Keratinocyte (primary cell): ENCODE data around the gene RAF1. TPM values are rescaled to one million over a fixed set of nuclear protein-coding genes. Genes with fewer than 3 reads are reported as not detected.

Source experiments
- DNase-seq: peaks from one replicate; pipeline ENCODE4 v3.0.0-alpha.2; 2011; ENCODE audit warnings: low read depth, missing footprints, low spot score
- FAIRE-seq: peaks from 2 replicates; lab custom pipeline; 2011; peaks lifted over from hg19 to GRCh38; lab: Jason Lieb, UNC
- H2AFZ ChIP-seq: 2 replicates; pipeline ENCODE4 v1.6.0; 2012; ENCODE audit warnings: low read length, control low read depth, inconsistent platforms; ENCODE audit not compliant: control insufficient read depth
- H3K27ac ChIP-seq: 2 replicates; pipeline ENCODE4 v1.5.1; 2011; ENCODE audit warnings: low read length; ENCODE audit not compliant: control insufficient read depth, insufficient read depth
- H3K27me3 ChIP-seq: 3 replicates; pipeline ENCODE4 v1.6.0; 2011; ENCODE audit warnings: low read length; ENCODE audit not compliant: control insufficient read depth, insufficient read depth; ENCODE audit errors: extremely low read depth
- H3K36me3 ChIP-seq, 2 experiments: 2 replicates in 1 of 2; 3 replicates in 1 of 2; pipeline ENCODE4 v1.5.1; 2011; ENCODE audit warnings: low read length in 2 of 2, mild to moderate bottlenecking in 1 of 2; ENCODE audit not compliant: control insufficient read depth in 2 of 2, insufficient read depth in 2 of 2; ENCODE audit errors: extremely low read depth in 1 of 2
- H3K4me1 ChIP-seq: 3 replicates; pipeline ENCODE4 v1.5.1; 2011; ENCODE audit warnings: low read length; ENCODE audit not compliant: control insufficient read depth, insufficient read depth; ENCODE audit errors: extremely low read depth
- H3K4me2 ChIP-seq: 3 replicates; pipeline ENCODE4 v1.6.0; 2011; ENCODE audit warnings: low read depth, low read length; ENCODE audit not compliant: control insufficient read depth, insufficient read depth; ENCODE audit errors: extremely low read depth
- H3K4me3 ChIP-seq, 3 experiments: fragments of 200-600 bp in 1 of 3; sonication (generic) in 1 of 3; 2 replicates in 2 of 3; 3 replicates in 1 of 3; pipeline ENCODE4 v1.5.1; 2011 to 2016; ENCODE audit warnings: low read length in 3 of 3, mild to moderate bottlenecking in 3 of 3, control low read depth in 2 of 3, inconsistent platforms in 1 of 3, low read depth in 1 of 3, mixed read lengths in 1 of 3, mixed run types in 1 of 3, moderate library complexity in 1 of 3; ENCODE audit not compliant: control insufficient read depth in 2 of 3, insufficient read depth in 2 of 3; ENCODE audit errors: extremely low read depth in 1 of 3
- H3K79me2 ChIP-seq: 2 replicates; pipeline ENCODE4 v1.6.0; 2012; ENCODE audit warnings: low read length; ENCODE audit not compliant: control insufficient read depth, insufficient read depth
- H3K9ac ChIP-seq: 3 replicates; pipeline ENCODE4 v1.6.0; 2011; ENCODE audit warnings: low read length; ENCODE audit not compliant: control insufficient read depth, insufficient read depth; ENCODE audit errors: extremely low read depth
- H3K9me1 ChIP-seq: 3 replicates; pipeline ENCODE4 v1.6.0; 2011; ENCODE audit warnings: low read length; ENCODE audit not compliant: control insufficient read depth, insufficient read depth; ENCODE audit errors: extremely low read depth
- H3K9me3 ChIP-seq: 2 replicates; pipeline ENCODE4 v1.5.1; 2012; ENCODE audit warnings: low read depth, low read length; ENCODE audit not compliant: control insufficient read depth
- H4K20me1 ChIP-seq: 3 replicates; pipeline ENCODE4 v1.6.0; 2011; ENCODE audit warnings: low read length; ENCODE audit not compliant: control insufficient read depth, insufficient read depth; ENCODE audit errors: extremely low read depth
- CTCF ChIP-seq, 3 experiments: IDR thresholded peaks in 1 of 3; conservative IDR thresholded peaks in 1 of 3; optimal IDR thresholded peaks in 1 of 3; 2 replicates in 2 of 3; 3 replicates in 1 of 3; pipeline versions ENCODE3 to v1.5.1; 2011; ENCODE audit warnings: low read length in 3 of 3, mild to moderate bottlenecking in 3 of 3, moderate library complexity in 2 of 3, control low read depth in 1 of 3, inconsistent platforms in 1 of 3; ENCODE audit not compliant: insufficient read depth in 2 of 3; ENCODE audit errors: extremely low read depth in 1 of 3
- EZH2 ChIP-seq: IDR thresholded peaks from one replicate; pipeline ENCODE4 v1.6.1; 2012; ENCODE audit warnings: inconsistent platforms, mild to moderate bottlenecking, low read length, moderate library complexity
- dilution Hi-C: fragments of 300-500 bp; cut with MboI; formaldehyde crosslinking; loops from one replicate; pipeline ENCODE4 v1.7.0; 2020; ENCODE audit warnings: low sequenced_read_pairs; ENCODE audit not compliant: extremely low pct_ligation_motif_present
- polyA plus RNA-seq, 5 experiments: library from polyadenylated mRNA; depleted of rRNA in 3 of 5; stranded (reverse) in 3 of 5; stranded (forward) in 1 of 5; unstranded in 1 of 5; fragments of >200 nt; gene quantifications; 1 replicate in 1 of 5; 2 replicates in 3 of 5; 3 replicates in 1 of 5; pipeline versions ENCODE4 v1.2.1 to v1.2.3, GENCODE V29; 2011 to 2012; ENCODE audit warnings: missing spikeins in 2 of 5, low read depth in 1 of 5, low replicate concordance in 1 of 5

RAF1 gene
- polyA plus RNA-seq, 1 donor (not counting 4 experiments of a cell fraction or from before 2014, with no cell fraction given): 80.1 TPM

DNA sequence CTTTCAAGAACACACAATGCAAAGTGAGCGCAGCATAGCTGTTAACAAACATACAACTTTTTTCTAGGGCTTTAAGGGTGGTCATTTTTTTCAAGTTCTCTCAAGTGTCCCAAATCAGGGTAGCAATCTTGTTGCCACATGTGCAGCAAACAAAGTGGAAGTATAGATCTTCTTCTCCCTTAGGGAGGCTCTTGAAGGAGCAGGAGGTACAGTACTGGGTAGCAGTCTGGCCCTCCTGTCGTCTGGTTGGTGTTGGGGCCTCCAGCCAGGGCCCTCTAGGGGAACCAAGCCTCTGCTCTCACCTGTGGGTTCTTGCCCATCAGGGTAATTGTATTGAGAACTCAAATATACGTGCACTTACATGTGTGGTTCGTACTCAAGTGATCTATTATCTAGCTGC, 81.2 kb downstream of the RAF1 start:
- Histone ChIP-seq H3K4me2 (no peak overlapping the region), H3K36me3 (peaks cover 31 to 52% of the 10 kb centered on the region in 2 experiments), H3K4me1 (peaks cover 5% of the 10 kb centered on the region), H3K9me3 (no peaks in the 10 kb centered on the region), H3K27ac (no peak overlapping the region), H3K9me1 (no peaks in the 10 kb centered on the region), H3K27me3 (no peaks in the 10 kb centered on the region), H2AFZ (no peak overlapping the region), H3K4me3 (no peak overlapping the region), H3K9ac (no peak overlapping the region), H3K79me2 (no peaks in the 10 kb centered on the region), H4K20me1 (no peaks in the 10 kb centered on the region)
- no peak for DNase-seq
- FAIRE-seq: no peak
- dilution Hi-C loops: no loop called here
- no peak for TF ChIP-seq EZH2

- H4K20me1 ChIP-seq: no peaks in the 10 kb centered on the region
- FAIRE-seq (no peak), DNase-seq (no peak)
- H3K79me2 ChIP-seq: no peaks in the 10 kb centered on the region
- peaks cover 33 to 37% of the 10 kb centered on the region in 2 experiments for H3K36me3 ChIP-seq
- no peak overlapping the region for H3K27ac ChIP-seq
- dilution Hi-C loops: no loop called here
- H3K27me3 ChIP-seq: no peaks in the 10 kb centered on the region
- H3K9me3 ChIP-seq: no peaks in the 10 kb centered on the region
- H3K9ac ChIP-seq: no peak overlapping the region
- H3K4me1 ChIP-seq: no peaks in the 10 kb centered on the region
- TF ChIP-seq EZH2 (no peak), CTCF (optimal IDR thresholded peaks at IDR 0.05 in 1 of 3, IDR thresholded peaks at IDR 0.05 in 1 of 3, conservative IDR thresholded peaks at IDR 0.05 in 1 of 3; ENCODE audit: extremely low read depth in 1 of 3, insufficient read depth in 2 of 3, low read length in 3 of 3) (no peak)
- no peak overlapping the region for H2AFZ ChIP-seq
- H3K4me3 ChIP-seq: no peak overlapping the region
- no peaks in the 10 kb centered on the region for H3K9me1 ChIP-seq
- no peak overlapping the region for H3K4me2 ChIP-seq
These were observed 84.0 kb downstream of the RAF1 start for GRCh38 chr3:12579905-12580304.

DNA sequence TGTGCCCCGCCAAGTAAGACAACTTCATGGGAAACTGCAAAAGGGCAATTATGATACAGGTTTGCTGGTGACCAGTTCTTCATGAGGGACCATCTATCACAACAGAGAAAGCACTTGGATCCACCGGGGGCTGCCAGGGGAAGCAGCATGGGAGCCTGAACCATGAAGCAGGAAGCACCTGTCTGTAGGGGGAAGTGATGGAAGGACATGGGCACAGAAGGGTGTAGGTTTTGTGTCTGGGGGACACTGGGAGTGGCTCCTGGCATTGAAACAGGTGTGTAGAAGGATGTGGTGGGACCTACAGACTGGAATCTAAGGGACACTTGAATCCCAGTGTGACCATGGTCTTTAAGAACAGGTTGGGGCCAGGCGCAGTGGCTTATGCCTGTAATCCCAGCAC, 84.5 kb downstream of the RAF1 start:
- FAIRE-seq: no peak
- peaks cover 33 to 39% of the 10 kb centered on the region in 2 experiments for H3K36me3 ChIP-seq
- H3K27ac ChIP-seq: no peak overlapping the region
- H3K4me1 ChIP-seq: no peaks in the 10 kb centered on the region
- TF ChIP-seq CTCF (optimal IDR thresholded peaks at IDR 0.05 in 1 of 3, IDR thresholded peaks at IDR 0.05 in 1 of 3, conservative IDR thresholded peaks at IDR 0.05 in 1 of 3; ENCODE audit: extremely low read depth in 1 of 3, insufficient read depth in 2 of 3, low read length in 3 of 3) (no peak), EZH2 (no peak)
- no peak overlapping the region for H2AFZ ChIP-seq
- no peaks in the 10 kb centered on the region for H4K20me1 ChIP-seq
- H3K9ac ChIP-seq: no peak overlapping the region
- H3K4me2 ChIP-seq: no peak overlapping the region
- no peaks in the 10 kb centered on the region for H3K9me3 ChIP-seq
- no peak for DNase-seq
- H3K79me2 ChIP-seq: no peaks in the 10 kb centered on the region
- no peak overlapping the region for H3K4me3 ChIP-seq
- H3K9me1 ChIP-seq: no peaks in the 10 kb centered on the region
- dilution Hi-C loops: no loop called here
- H3K27me3 ChIP-seq: no peaks in the 10 kb centered on the region
